ENCODE data around the gene DNM3. TPM values are rescaled to one million over a fixed set of nuclear protein-coding genes. Genes with fewer than 3 reads are reported as not detected.

Gene DNM3
- total and polyA plus RNA-seq, 2 donors (not counting 3 experiments of a cell fraction or from before 2014, with no cell fraction given): 1.4 to 2.5 TPM

- DNase-seq (ENCODE audit: low read depth, low spot score) (no peak), FAIRE-seq (no peak)
- Histone ChIP-seq H3K27me3 (ENCODE audit: control insufficient read depth in 2 of 2, insufficient read depth in 2 of 2, low read length in 2 of 2) (no peaks in the 10 kb centered on the region), H3K4me1 (ENCODE audit: control insufficient read depth, extremely low read depth, insufficient read depth, low read length) (no peaks in the 10 kb centered on the region), H3K36me3 (ENCODE audit: control insufficient read depth in 2 of 2, extremely low read depth in 1 of 2, insufficient read depth in 2 of 2, low read length in 2 of 2) (no peaks in the 10 kb centered on the region), H2AFZ (ENCODE audit: low read depth, low read length) (no peak overlapping the region), H3K4me2 (ENCODE audit: insufficient read depth, low read length) (no peak overlapping the region), H3K9me1 (replicated peaks; ENCODE audit: control insufficient read depth, extremely low read depth, insufficient read depth, low read length) (no peaks in the 10 kb centered on the region), H3K9ac (replicated peaks; ENCODE audit: extremely low read depth, insufficient read depth, low read length) (no peak overlapping the region), H3K4me3 (replicated peaks in 1 of 3; ENCODE audit: insufficient read depth in 1 of 3, low read depth in 1 of 3, low read length in 3 of 3) (no peak overlapping the region), H3K79me2 (ENCODE audit: control insufficient read depth, insufficient read depth, low read length) (no peaks in the 10 kb centered on the region), H4K20me1 (replicated peaks; ENCODE audit: control insufficient read depth, extremely low read depth, insufficient read depth, low read length) (no peaks in the 10 kb centered on the region), H3K27ac (ENCODE audit: insufficient read depth, low read depth, low read length) (no peak overlapping the region), H3K9me3 (replicated peaks; ENCODE audit: control insufficient read depth, insufficient read depth, low read length) (no peaks in the 10 kb centered on the region)
- ChIA-PET CTCF (interaction anchor here (1.0 to 3.0 kb wide), 2 partner anchors 11 to 406 kb away, joined by 3 to 6 read pairs; partner anchors contain the start of gene C1orf105), POLR2A (no interaction called here)
- BruUV-seq (replicated peaks): no TSS peak
- TF ChIP-seq JUN (IDR thresholded peaks at IDR 0.05; ENCODE audit: borderline replicate concordance, insufficient read depth, insufficient read length, low read depth): no peak
- no peak for TF ChIP-seq FOS (IDR thresholded peaks at IDR 0.05; ENCODE audit: borderline replicate concordance, insufficient read depth, low read length)
- no peak for TF ChIP-seq EZH2 (IDR thresholded peaks at IDR 0.05; ENCODE audit: borderline replicate concordance, low read depth, low read length, severe bottlenecking)
- no peak for TF ChIP-seq CTCF (IDR thresholded peaks at IDR 0.05; ENCODE audit: extremely low read depth in 1 of 2, insufficient read depth in 1 of 2, low read depth in 1 of 2, low read length in 2 of 2)
- TF ChIP-seq POLR2A (IDR thresholded peaks at IDR 0.05; ENCODE audit: low read depth, low read length): no peak
- no peak for TF ChIP-seq POLR2AphosphoS5 (IDR thresholded peaks at IDR 0.05; ENCODE audit: insufficient read depth, low read depth, low read length)
- TF ChIP-seq MYC (IDR thresholded peaks at IDR 0.05; ENCODE audit: low read depth, low read length): no peak
- TF ChIP-seq MAX (IDR thresholded peaks at IDR 0.05; ENCODE audit: insufficient read depth, insufficient read length): no peak
- no peak for TF ChIP-seq GATA2 (IDR thresholded peaks at IDR 0.05; ENCODE audit: insufficient read depth, insufficient read length, low read depth, low read length)
- intact Hi-C loops (cut with micrococcal nuclease) (no loop called here), dilution Hi-C loops (cut with MboI; ENCODE audit: extremely low pct_ligation_motif_present, low sequenced_read_pairs) (loop anchor here (25.0 kb wide), 1 partner anchor 397 kb away; no protein-coding TSS in a partner anchor)
These were observed 567.7 kb downstream of the DNM3 start for GRCh38 chr1:172408958-172409357.
